GM18907 (cell line): ENCODE measurements around the gene BTNL2.
"Not testable (repeated sequence)": the region's sequence is repeated elsewhere in the genome, so short reads cannot be mapped to it uniquely, and the experiment has no call there.

ENCODE experiments used
- ATAC-seq: cut with Tn5 transposase; IDR thresholded peaks from one replicate; pipeline ENCODE4 v1.9.1; 2021; ENCODE audit warnings: mild to moderate bottlenecking, moderate library complexity; ENCODE audit not compliant: unreplicated experiment

Gene BTNL2

GRCh38 chr6:32371229-32371628 is 35.8 kb downstream of the BTNL2 start:
- ATAC-seq, result no peak

- ATAC-seq, result no peak
Measured at GRCh38 chr6:32370505-32370904, 36.5 kb downstream of the BTNL2 start.

GRCh38 chr6:32369660-32370059 is 37.3 kb downstream of the BTNL2 start:
- no peak for ATAC-seq

- ATAC-seq, result no peak
Measured at GRCh38 chr6:32367644-32368043, 39.3 kb downstream of the BTNL2 start.

GRCh38 chr6:32359225-32359624 is 47.8 kb downstream of the BTNL2 start:
- not testable (repeated sequence) for ATAC-seq

- ATAC-seq, result not testable (repeated sequence)
Measured at GRCh38 chr6:32358548-32358947, 48.4 kb downstream of the BTNL2 start.

- no peak for ATAC-seq
Measured at GRCh38 chr6:32355018-32355417, 52.0 kb downstream of the BTNL2 start.

- no peak for ATAC-seq
Measured at GRCh38 chr6:32353348-32353747, 53.6 kb downstream of the BTNL2 start.
